RWPE2 (cell line): ENCODE data around the gene SNRNP70.
"Not testable (repeated sequence)": the region's sequence is repeated elsewhere in the genome, so short reads cannot be mapped to it uniquely, and the experiment has no call there.

ENCODE experiments used
- ATAC-seq: fragments of 200-7000 bp; cut with Tn5 transposase; 3 replicates; pipeline ENCODE4 v1.9.1; 2021; ENCODE audit warnings: low read depth
- DNase-seq: peaks from one replicate; pipeline ENCODE4 v3.0.0-alpha.2; 2020; ENCODE audit warnings: low spot score
- H3K27ac ChIP-seq: fragments of 450-650 bp; 2 replicates; pipeline ENCODE4 v1.5.1; 2017; ENCODE audit warnings: mild to moderate bottlenecking; ENCODE audit not compliant: poor library complexity, severe bottlenecking
- H3K27me3 ChIP-seq: fragments of 250-450 bp; sonication (Bioruptor Pico); 2 replicates; pipeline ENCODE4 v1.5.1; 2021; ENCODE audit warnings: mild to moderate bottlenecking, moderate library complexity; ENCODE audit not compliant: insufficient read depth, poor library complexity, severe bottlenecking
- H3K36me3 ChIP-seq: fragments of 250-450 bp; sonication (Bioruptor Pico); 2 replicates; pipeline ENCODE4 v1.5.1; 2020; ENCODE audit warnings: low read depth, mild to moderate bottlenecking, moderate library complexity
- H3K4me1 ChIP-seq: fragments of 250-450 bp; sonication (Bioruptor Pico); 2 replicates; pipeline ENCODE4 v1.5.1; 2021; ENCODE audit warnings: mild to moderate bottlenecking, moderate library complexity; ENCODE audit not compliant: insufficient read depth, poor library complexity, severe bottlenecking
- H3K4me3 ChIP-seq: fragments of 250-450 bp; sonication (Bioruptor Pico); 2 replicates; pipeline ENCODE4 v1.5.1; 2021; ENCODE audit warnings: mild to moderate bottlenecking, moderate library complexity; ENCODE audit not compliant: severe bottlenecking
- H3K9me3 ChIP-seq: fragments of 250-450 bp; sonication (Bioruptor Pico); 2 replicates; pipeline ENCODE4 v1.5.1; 2021; ENCODE audit warnings: mild to moderate bottlenecking, moderate library complexity; ENCODE audit not compliant: severe bottlenecking
- TF ChIP-seq, protein P1 (sequence below): fragments of 450-650 bp; IDR thresholded peaks from one replicate; pipeline ENCODE4 v1.5.1; 2017; ENCODE audit warnings: mild to moderate bottlenecking, moderate library complexity; ENCODE audit not compliant: poor library complexity, severe bottlenecking

The SNRNP70 gene

DNA sequence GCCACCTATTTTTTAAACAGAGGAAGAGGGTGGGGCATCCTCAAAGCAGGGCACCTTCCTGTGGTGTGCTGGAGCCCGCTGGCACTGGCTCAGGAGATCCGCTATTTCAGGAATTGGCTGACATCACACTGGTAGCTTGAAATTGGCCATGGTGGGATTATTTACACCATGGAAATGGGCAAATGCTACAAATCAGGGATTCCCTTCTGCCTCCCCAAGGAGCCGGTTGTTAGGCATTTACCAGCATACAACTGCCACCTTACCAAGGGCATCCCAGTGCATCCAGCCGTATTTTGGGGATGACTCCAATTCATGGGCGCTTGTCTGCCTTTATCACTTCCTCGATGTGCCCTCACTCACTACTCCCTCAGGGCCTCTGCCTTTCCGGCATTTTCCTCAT is 55.7 kb downstream of the SNRNP70 start:
- Histone ChIP-seq H3K4me3 (no peak overlapping the region), H3K27ac (no peak overlapping the region), H3K27me3 (no peaks in the 10 kb centered on the region), H3K36me3 (no peaks in the 10 kb centered on the region), H3K9me3 (no peaks in the 10 kb centered on the region), H3K4me1 (no peaks in the 10 kb centered on the region)
- TF ChIP-seq, protein P1, sequence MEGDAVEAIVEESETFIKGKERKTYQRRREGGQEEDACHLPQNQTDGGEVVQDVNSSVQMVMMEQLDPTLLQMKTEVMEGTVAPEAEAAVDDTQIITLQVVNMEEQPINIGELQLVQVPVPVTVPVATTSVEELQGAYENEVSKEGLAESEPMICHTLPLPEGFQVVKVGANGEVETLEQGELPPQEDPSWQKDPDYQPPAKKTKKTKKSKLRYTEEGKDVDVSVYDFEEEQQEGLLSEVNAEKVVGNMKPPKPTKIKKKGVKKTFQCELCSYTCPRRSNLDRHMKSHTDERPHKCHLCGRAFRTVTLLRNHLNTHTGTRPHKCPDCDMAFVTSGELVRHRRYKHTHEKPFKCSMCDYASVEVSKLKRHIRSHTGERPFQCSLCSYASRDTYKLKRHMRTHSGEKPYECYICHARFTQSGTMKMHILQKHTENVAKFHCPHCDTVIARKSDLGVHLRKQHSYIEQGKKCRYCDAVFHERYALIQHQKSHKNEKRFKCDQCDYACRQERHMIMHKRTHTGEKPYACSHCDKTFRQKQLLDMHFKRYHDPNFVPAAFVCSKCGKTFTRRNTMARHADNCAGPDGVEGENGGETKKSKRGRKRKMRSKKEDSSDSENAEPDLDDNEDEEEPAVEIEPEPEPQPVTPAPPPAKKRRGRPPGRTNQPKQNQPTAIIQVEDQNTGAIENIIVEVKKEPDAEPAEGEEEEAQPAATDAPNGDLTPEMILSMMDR = no peak
- no peak for DNase-seq
- no peak for ATAC-seq

DNA sequence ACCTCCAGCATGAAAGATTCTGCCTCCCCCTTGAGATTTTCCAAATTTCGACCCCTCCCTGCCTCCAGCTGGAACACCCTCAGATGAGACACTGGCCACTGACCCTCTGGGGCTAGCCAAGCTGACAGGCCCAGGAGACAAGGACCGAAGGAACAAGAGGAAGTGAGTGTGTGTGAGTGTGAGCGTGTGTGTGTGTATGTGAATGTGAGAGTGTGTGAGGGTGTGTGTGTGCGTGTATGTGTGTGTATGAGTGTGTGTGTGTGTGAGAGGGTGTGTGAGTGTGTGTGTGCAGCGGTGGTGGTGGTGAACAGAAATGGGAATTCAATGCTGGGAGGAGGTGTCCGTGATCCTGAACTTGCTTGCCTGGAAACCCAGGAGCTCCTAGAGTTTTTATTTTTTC is 56.1 kb downstream of the SNRNP70 start:
- Histone ChIP-seq H3K27me3 (no peaks in the 10 kb centered on the region), H3K4me3 (no peak overlapping the region), H3K36me3 (no peaks in the 10 kb centered on the region), H3K27ac (no peak overlapping the region), H3K4me1 (no peaks in the 10 kb centered on the region), H3K9me3 (no peaks in the 10 kb centered on the region)
- ATAC-seq (no peak), DNase-seq (no peak)
- TF ChIP-seq, protein P1 = no peak

DNA sequence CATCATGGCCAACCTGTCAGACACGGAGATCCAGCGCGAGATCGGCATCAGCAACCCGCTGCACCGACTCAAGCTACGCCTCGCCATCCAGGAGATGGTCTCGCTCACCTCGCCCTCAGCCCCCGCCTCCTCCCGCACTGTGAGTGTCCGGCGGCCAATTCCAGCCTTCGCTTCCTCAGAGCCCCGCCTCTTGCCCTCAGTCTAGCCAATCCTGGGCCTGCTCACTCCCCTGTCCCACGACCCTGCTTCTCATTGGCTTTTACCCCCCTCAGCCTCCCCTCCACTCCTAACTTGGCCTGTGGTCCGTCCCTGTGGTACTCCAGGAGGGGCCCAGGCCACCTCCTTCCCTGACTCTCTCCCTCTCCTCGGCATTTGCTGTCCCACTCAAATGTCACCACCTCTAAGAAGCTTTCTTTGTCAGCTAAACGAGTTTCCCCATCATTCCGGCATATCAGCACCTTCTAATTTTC is 57.6 kb downstream of the SNRNP70 start:
- Histone ChIP-seq H3K36me3 (no peaks in the 10 kb centered on the region), H3K27me3 (no peaks in the 10 kb centered on the region), H3K9me3 (no peaks in the 10 kb centered on the region), H3K4me3 (peak overlapping the region; percentile 45), H3K4me1 (no peaks in the 10 kb centered on the region), H3K27ac (no peak overlapping the region)
- TF ChIP-seq, protein P1 = no peak
- DNase-seq = peak; percentile 93
- ATAC-seq = peak; percentile 100

DNA sequence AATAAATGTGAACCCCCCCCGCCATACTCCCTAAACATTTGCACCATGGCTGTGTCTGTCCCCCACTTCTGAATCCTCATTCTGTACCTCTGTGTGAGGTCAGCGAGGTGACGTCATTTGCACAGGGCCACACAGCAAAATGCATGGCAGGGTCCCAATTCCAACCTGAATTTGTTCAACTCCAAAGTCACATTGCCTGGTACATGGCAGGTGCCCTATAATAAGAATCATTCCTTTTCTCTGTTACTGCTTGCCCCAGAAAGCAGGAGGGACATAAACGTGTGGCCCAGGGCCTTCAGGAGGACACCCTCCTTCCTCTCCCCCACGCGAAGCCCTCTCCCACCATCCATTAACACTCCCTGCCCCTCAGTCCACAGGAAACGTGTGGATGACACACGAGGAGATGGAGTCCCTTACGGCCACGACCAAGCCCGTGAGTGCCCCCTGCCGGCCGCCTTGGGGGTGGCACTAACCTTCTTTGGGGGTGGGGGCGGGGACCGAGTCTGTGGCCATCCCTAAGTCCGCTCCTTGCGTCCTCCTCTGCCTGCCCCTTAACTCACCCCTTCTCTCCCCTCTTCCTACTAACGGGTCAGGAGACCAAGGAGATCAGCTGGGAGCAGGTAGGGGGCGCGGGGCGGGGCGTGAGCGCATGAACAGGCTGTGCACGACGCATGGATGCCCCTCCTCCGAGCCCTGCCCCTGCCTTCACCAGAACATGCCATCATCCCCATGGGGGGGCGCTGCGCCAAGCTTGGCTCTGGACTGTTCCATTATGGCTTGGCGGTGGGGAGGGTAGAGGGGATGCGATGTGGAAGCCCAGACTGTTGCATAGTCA is 60.5 kb downstream of the SNRNP70 start:
- DNase-seq (no peak), ATAC-seq (no peak)
- Histone ChIP-seq H3K9me3 (no peaks in the 10 kb centered on the region), H3K36me3 (no peaks in the 10 kb centered on the region), H3K4me3 (no peak overlapping the region), H3K27ac (no peak overlapping the region), H3K4me1 (no peaks in the 10 kb centered on the region), H3K27me3 (no peaks in the 10 kb centered on the region)
- TF ChIP-seq, protein P1 = peak; percentile 85

DNA sequence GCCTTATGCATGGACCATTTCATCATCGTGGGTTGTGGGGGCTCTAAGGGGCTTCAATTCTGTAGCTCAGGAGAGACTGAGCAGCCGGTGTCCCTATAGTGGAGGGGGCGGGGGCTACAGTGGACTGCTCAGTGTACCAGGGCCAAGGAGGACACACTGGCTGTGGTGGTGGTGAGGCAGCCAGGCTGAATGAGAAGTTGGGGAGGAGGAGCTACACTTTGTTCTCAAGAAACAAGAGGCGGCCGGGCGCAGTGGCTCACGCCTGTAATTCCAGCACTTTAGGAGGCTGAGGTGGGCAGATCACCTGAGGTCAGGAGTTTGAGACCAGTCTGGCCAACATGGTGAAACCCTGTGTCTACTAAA is 61.1 kb downstream of the SNRNP70 start:
- H3K36me3 ChIP-seq, H3K27ac ChIP-seq, H3K4me3 ChIP-seq, H3K27me3 ChIP-seq, H3K4me1 ChIP-seq, H3K9me3 ChIP-seq, ATAC-seq, DNase-seq: not testable (repeated sequence)
